HG03159 (cell line): Measurements from ENCODE around the gene SURF1.
A peak's percentile ranks its signal among the peaks of the same experiment; 100 is the strongest.
"Not testable (repeated sequence)": the region's sequence is repeated elsewhere in the genome, so short reads cannot be mapped to it uniquely, and the experiment has no call there.

Source experiments
- ATAC-seq: cut with Tn5 transposase; IDR thresholded peaks from one replicate; pipeline ENCODE4 v1.9.1; 2021; ENCODE audit warnings: mild to moderate bottlenecking, moderate library complexity; ENCODE audit not compliant: unreplicated experiment

SURF1 gene

DNA sequence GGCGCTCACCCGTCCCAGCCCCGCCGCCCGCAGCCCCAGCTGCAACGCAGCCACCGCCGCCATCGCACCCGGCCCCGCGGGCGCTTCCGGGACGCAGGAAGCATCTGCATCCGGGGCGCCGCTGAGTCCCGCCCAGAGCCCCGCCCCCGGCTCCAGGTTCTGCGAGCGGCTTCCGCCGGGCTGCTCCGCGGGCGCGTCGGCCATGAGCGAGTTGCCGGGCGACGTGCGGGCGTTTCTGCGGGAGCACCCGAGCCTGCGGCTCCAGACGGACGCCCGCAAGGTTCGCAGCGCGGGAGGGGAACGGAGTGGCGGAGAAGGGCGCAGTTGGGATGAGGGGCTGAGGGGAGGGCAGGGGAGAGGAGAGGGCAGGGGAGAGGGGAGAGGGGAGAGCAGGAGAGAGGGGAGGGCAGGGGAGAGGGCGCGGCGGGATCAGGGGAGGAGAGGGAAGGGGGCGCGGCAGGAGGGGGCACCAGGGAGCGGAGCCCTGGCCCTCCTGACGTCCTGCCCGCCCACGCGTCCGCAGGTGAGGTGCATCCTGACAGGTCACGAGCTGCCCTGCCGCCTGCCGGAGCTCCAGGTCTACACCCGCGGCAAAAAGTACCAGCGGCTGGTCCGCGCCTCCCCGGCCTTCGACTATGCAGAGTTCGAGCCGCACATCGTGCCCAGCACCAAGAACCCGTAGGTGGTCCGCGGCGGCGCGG lies at the start of gene SURF1, which contains the start of gene SURF2:
SURF1 (minus strand) TSS at position 97 of the 701 bp plus-strand sequence; CDS start at position 63, 34 bp downstream.
SURF2 (plus strand) TSS at position 160 of the 701 bp plus-strand sequence; CDS start at position 203, 43 bp downstream.
- ATAC-seq = peak; percentile 65

DNA sequence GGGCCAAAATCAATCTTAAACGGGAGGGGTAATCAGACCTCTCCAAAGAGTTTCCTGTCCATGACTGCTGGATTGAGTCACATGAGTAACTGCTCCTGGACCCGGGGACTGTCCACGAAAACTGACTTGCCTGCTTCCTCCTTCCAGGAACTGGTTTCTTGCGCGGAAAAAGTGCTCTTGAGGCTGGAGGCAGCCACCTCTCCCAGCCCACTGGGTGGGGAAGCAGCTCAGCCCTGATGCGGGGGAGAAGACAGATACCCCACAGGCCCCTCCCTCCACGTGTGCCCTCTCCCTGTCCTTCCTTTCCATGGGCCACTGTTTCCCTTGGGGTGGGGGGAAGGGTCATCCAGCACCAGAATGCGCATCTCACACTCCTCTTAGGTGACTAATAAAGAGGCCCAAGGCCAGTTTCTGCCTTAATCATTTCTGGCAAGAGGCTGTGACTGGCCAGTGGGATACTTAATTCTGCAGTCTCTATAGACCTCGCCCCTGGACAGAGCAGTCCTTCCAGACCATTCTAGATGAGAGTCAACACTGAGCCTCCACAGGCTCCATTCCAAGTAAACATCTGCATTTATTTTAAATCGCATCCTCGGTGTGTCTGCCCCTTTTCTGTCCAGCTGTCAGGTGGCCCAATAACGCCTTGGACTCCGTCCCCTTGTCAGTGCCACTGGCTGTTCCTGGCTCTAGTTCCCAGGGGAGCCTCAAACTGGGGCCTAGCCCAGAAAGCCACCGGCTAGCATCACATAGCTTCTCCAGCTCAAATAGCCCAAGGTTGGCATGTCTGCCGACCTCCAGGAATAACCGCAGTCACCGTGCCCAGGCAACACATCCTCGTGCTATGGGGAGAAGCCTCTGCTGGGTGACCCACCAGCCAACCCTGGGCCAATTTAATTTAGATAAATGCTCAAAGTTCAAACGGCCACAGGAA lies 49.5 kb upstream of the SURF1 start:
- ATAC-seq = no peak

DNA sequence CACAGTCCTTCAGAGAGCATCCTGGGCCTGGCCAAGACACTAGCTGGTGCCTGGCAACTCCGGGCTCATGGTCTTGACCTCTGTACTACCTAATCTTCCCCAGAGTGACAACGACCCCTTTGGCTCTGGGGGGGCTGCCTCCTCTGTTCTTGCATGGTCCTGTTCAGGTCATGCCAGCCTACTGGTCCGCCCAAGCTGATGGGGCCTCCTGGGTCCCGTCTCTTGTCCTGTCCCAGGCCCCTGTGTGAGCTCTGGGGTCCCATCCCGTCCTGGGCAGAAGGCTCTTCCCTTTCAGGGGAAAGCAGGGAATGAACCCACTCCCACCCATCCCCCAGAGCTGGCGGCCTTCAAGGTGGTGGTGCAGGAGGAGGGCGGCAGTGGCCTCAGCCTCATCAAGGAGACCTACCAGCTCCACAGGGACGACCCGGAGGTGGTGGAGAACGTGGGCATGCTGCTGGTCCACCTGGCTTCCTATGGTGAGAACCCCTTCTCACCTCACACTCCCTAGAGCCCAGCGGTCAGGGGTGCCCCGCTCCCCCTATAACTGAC lies 48.2 kb upstream of the SURF1 start:
- no peak for ATAC-seq

- no peak for ATAC-seq
Measured at GRCh38 chr9:133403766-133404453, 47.6 kb upstream of the SURF1 start.

- no peak for ATAC-seq
Measured at GRCh38 chr9:133402689-133403088, 46.4 kb upstream of the SURF1 start.

DNA sequence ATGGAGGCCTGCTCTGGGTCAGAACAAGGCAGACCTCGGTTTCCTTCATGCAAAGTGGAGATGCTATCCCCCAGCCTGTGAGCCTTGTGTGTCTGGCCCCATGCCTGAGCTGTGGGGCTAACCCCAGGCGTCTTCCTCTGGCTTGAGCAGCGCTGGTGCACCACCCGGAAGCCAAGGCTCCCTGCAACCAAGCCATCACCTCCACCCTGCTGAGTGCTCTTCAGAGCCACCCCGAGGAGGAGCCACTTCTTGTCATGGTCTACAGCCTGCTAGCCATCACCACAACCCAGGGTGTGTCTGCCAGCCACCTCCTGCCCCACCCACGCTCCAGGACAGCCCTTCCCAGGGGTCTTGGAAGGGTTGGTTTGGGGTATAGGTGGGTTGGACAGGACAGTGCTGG lies 45.3 kb upstream of the SURF1 start:
- ATAC-seq = no peak

DNA sequence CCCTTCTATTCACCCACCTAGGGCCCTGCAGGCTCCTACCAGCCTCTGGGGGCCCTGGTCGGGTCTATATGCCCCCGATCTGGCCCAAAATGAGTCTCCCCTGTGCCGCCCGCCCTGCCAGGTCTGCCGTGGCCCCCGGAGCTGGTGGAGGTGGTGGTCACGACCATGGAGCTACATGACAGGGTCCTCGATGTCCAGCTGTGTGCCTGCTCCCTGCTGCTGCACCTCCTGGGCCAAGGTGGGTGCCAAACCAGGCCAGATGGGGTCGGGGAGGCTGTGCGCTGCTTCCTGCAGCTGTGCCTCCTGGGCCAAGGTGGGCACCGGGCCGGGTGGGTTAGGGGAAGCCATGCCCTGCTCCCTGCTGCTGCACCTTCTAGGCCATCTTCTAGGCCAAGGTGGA lies 44.0 kb upstream of the SURF1 start:
- no peak for ATAC-seq

- ATAC-seq = no peak
Measured at GRCh38 chr9:133397895-133398294, 41.6 kb upstream of the SURF1 start.

DNA sequence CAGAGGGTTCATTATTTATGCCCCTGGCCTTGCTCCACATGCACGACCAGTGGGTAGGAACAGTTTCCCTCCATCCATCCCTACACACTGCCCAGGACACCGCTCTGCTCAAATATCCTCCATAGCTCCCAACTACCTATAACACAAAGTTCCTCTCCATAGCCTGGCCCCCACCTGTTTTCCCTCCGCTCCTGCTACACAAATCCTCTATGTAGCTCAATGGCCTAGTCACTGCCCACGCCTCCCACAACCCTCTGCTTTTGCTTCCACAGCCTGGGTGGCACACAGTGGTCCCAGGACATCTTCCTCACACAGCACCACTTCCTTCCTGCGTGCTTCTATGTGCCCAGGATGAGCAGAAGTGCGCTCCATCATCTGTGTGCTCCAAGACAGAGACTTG lies 41.1 kb upstream of the SURF1 start:
- no peak for ATAC-seq

- no peak for ATAC-seq
Measured at GRCh38 chr9:133396952-133397351, 40.7 kb upstream of the SURF1 start.

DNA sequence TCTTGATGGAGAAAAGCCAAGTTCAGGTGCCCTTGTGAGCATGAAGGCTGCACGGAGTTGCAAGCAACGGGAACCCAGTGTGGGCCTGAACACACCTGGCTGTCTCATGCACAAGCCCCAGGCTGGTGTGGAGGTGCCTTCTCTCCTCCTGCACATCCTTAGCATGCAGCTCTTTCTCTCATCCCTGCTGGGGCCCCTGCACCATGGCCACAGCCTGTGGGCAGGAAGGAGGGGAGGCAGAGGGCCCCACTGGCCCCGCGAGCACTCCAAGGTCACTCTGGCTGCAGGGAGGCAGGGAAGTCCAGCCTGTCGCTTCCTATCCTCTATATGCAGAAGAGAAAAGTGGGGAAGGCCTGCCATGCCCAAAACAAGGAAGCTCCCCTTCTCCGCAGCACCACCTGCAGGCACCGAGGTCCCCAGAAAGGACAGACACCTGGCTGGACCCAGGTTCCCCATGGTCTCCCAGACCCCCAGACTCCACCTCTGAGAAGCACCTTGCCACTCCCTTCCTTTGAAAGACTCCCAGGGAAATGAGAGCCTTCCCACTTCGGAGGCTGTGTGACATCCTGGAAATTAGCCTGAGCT lies 38.5 kb upstream of the SURF1 start:
- ATAC-seq = no peak

DNA sequence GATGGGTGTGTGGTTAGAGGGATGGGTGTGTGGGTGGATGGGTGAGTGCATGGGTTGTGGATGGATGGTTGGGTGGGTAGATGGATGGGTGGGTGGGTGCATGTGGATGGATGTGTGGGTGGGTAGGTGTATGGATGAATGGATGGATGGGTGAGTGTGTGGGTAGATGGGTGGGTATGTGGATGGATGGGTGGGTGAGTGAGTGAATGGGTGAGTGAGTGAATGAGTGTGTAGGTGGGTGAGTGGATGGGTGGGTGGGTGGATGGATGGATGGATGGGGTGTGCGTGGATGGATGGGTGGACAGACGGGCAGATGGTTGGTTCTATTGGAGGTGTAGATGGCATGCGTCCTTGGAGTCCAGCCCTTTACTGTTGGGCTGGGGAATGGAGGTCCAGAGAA lies 37.1 kb upstream of the SURF1 start:
- ATAC-seq = no peak

DNA sequence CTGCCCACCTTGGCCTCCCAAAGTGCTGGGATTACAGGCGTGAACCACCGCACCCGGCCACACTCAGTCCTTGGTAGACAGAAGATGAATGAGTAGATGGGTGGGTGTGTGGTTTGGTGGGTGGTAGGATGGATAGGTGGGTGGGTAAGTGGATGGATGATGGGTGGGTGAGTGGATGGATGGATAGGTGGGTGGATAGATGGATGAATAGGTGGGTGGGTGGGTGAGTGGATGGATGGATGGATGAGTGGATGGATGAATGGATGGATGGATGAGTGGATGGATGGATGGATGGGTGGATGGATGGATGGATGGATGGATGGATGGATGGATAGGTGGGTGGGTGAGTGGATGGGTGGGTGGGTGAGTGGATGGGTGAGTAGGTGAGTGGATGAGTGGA lies 36.0 kb upstream of the SURF1 start:
- ATAC-seq = not testable (repeated sequence)

DNA sequence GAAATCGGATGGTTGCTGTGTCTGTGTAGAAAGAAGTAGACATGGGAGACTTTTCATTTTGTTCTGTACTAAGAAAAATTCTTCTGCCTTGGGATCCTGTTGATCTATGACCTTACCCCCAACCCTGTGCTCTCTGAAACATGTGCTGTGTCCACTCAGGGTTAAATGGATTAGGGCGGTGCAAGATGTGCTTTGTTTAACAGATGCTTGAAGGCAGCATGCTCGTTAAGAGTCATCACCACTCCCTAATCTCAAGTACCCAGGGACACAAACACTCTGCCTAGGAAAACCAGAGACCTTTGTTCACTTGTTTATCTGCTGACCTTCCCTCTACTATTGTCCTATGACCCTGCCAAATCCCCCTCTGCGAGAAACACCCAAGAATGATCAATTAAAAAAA lies 35.2 kb upstream of the SURF1 start:
- not testable (repeated sequence) for ATAC-seq

DNA sequence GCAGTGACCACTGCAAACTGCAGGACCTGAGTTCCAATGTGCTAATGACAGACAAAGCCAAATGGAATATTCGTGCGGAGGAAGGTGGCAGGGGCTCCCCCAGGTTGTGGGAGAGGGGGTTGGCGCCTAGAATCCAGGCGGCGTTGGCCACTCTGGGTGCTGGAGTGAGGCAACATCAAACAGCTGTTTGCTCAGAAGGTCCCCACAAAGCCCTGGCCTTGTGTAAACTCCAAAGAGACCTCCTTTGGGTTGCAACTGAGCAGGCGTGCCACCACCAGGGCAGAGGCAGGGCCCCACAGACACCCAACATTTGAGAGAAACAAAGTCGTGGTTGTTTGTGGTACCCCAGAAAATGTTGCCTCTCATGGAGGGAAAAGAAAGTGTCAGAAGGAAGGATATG lies 34.4 kb upstream of the SURF1 start:
- ATAC-seq = no peak

DNA sequence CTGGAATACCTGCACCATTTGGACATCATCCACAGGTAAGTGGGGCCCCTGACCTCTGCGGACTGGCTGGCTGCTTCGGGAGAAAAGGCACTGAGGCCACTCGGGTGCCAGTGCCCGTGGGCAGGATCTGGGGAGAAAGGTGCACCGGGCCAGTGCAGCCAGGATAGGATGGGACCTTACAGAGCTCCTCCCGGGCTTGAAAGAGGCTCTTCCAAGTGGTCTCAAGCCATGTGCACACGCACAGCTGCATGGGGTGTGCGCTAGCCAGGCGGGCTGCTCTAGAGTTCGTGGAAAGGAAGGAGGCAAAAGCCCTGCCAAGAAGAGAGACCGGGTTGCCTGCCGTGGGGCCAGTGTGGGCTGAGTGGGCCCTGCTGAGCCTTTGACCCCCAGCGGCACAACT lies 33.3 kb upstream of the SURF1 start:
- ATAC-seq = no peak

- no peak for ATAC-seq
Measured at GRCh38 chr9:133389025-133389557, 32.8 kb upstream of the SURF1 start.

GRCh38 chr9:133387680-133388079 lies 31.4 kb upstream of the SURF1 start:
- ATAC-seq = no peak

DNA sequence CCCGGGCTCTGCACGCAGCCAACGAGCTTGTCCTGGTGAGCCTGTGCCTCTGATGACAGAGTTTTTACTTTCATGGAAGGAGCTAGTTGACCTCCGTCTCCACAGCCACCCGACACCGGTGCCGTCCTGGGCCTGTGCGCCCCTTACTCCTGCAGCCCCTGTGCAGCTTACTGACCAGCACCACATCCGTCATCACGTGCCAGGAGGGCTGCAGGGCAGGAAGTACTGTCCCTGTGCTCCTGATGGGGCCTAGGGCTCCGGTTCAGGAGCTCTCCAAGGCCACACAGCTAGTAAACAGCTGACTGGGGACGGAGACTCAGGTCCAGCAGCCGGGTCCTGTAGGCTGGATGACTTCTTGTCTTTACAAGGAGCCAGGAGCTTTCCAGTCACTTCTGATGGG lies 30.1 kb upstream of the SURF1 start:
- ATAC-seq = no peak

- no peak for ATAC-seq
Measured at GRCh38 chr9:133385452-133385851, 29.2 kb upstream of the SURF1 start.
